IPS-15b (cell line): ENCODE results near the gene RNF215.
A peak's percentile ranks its signal among the peaks of the same experiment; 100 is the strongest.

Experiments
- H3K27me3 ChIP-seq: one replicate; pipeline ENCODE4 v1.6.1; 2013; ENCODE audit warnings: low read length; ENCODE audit not compliant: control insufficient read depth, insufficient read depth
- H3K36me3 ChIP-seq: one replicate; pipeline ENCODE4 v1.6.1; 2013; ENCODE audit warnings: low read length; ENCODE audit not compliant: control insufficient read depth, insufficient read depth
- H3K4me1 ChIP-seq: one replicate; pipeline ENCODE4 v1.6.1; 2013; ENCODE audit warnings: mild to moderate bottlenecking, low read length; ENCODE audit not compliant: control insufficient read depth, insufficient read depth
- H3K4me3 ChIP-seq: one replicate; pipeline ENCODE4 v1.5.1; 2013; ENCODE audit warnings: low read depth, low read length
- H3K9ac ChIP-seq: one replicate; pipeline ENCODE4 v1.6.1; 2013; ENCODE audit warnings: low read depth, mild to moderate bottlenecking, low read length
- H3K9me3 ChIP-seq: one replicate; pipeline ENCODE4 v1.6.1; 2013; ENCODE audit warnings: mild to moderate bottlenecking, low read length; ENCODE audit not compliant: control insufficient read depth, insufficient read depth

Gene RNF215

GRCh38 chr22:30426388-30427353 is 39.5 kb upstream of the RNF215 start:
- Histone ChIP-seq H3K36me3 (peaks cover 11% of the 10 kb centered on the region), H3K9me3 (no peaks in the 10 kb centered on the region), H3K27me3 (no peaks in the 10 kb centered on the region), H3K4me3 (peak overlapping the region; percentile 88), H3K9ac (no peak overlapping the region), H3K4me1 (peaks cover 9% of the 10 kb centered on the region)

- peaks cover 9% of the 10 kb centered on the region for H3K4me1 ChIP-seq
- H3K9me3 ChIP-seq: no peaks in the 10 kb centered on the region
- peak within 1 kb of the TSS; percentile 51 for H3K9ac ChIP-seq
- H3K27me3 ChIP-seq: no peaks in the 10 kb centered on the region
- peaks cover 11% of the 10 kb centered on the region for H3K36me3 ChIP-seq
- peak within 1 kb of the TSS; percentile 88 for H3K4me3 ChIP-seq
These were observed 38.6 kb upstream of the RNF215 start, which contains the start of gene MTFP1 for GRCh38 chr22:30425616-30426387. Gene MTFP1, plus strand, starts transcription at chr22:30425768. Its CDS starts 112 bp downstream, at chr22:30425880.

- H3K4me3 ChIP-seq: peak overlapping the region; percentile 88
- peaks cover 11% of the 10 kb centered on the region for H3K36me3 ChIP-seq
- H3K9me3 ChIP-seq: no peaks in the 10 kb centered on the region
- H3K4me1 ChIP-seq: peaks cover 9% of the 10 kb centered on the region
- H3K27me3 ChIP-seq: no peaks in the 10 kb centered on the region
- H3K9ac ChIP-seq: no peak overlapping the region
These were observed 38.1 kb upstream of the RNF215 start for GRCh38 chr22:30425327-30425615.

GRCh38 chr22:30424534-30425326 is 37.5 kb upstream of the RNF215 start:
- H3K36me3 ChIP-seq: peaks cover 11% of the 10 kb centered on the region
- peak overlapping the region; percentile 42 for H3K9ac ChIP-seq
- no peaks in the 10 kb centered on the region for H3K9me3 ChIP-seq
- peaks cover 9% of the 10 kb centered on the region for H3K4me1 ChIP-seq
- no peaks in the 10 kb centered on the region for H3K27me3 ChIP-seq
- H3K4me3 ChIP-seq: peak overlapping the region; percentile 88

- Histone ChIP-seq H3K9me3 (no peaks in the 10 kb centered on the region), H3K36me3 (peaks cover 11% of the 10 kb centered on the region), H3K9ac (peak overlapping the region; percentile 89), H3K4me1 (peaks cover 9% of the 10 kb centered on the region), H3K4me3 (peak overlapping the region; percentile 88), H3K27me3 (no peaks in the 10 kb centered on the region)
These were observed 36.8 kb upstream of the RNF215 start for GRCh38 chr22:30423959-30424533.

GRCh38 chr22:30423301-30423958 is 36.2 kb upstream of the RNF215 start:
- peaks cover 9% of the 10 kb centered on the region for H3K4me1 ChIP-seq

GRCh38 chr22:30422481-30423300 is 35.5 kb upstream of the RNF215 start:
- Histone ChIP-seq H3K36me3 (peaks cover 4% of the 10 kb centered on the region), H3K9me3 (no peaks in the 10 kb centered on the region), H3K9ac (peak overlapping the region; percentile 89), H3K4me3 (peak overlapping the region; percentile 88), H3K4me1 (peaks cover 9% of the 10 kb centered on the region), H3K27me3 (no peaks in the 10 kb centered on the region)

More at GRCh38 chr22:30423301-30423958, 36.2 kb upstream of the RNF215 start:
- peak overlapping the region; percentile 89 for H3K9ac ChIP-seq
- peak overlapping the region; percentile 88 for H3K4me3 ChIP-seq
- peaks cover 9% of the 10 kb centered on the region for H3K36me3 ChIP-seq
- no peaks in the 10 kb centered on the region for H3K9me3 ChIP-seq
- no peaks in the 10 kb centered on the region for H3K27me3 ChIP-seq

GRCh38 chr22:30421695-30422480 is 34.7 kb upstream of the RNF215 start:
- H3K9me3 ChIP-seq: no peaks in the 10 kb centered on the region
- H3K4me3 ChIP-seq: peak overlapping the region; percentile 6
- no peaks in the 10 kb centered on the region for H3K27me3 ChIP-seq
- peaks cover 9% of the 10 kb centered on the region for H3K4me1 ChIP-seq
- peaks cover under 1% of the 10 kb centered on the region for H3K36me3 ChIP-seq
- H3K9ac ChIP-seq: no peak overlapping the region

- peaks cover 6% of the 10 kb centered on the region for H3K4me1 ChIP-seq
- H3K36me3 ChIP-seq: peaks cover 7% of the 10 kb centered on the region
- no peaks in the 10 kb centered on the region for H3K9me3 ChIP-seq
- no peak overlapping the region for H3K9ac ChIP-seq
- no peaks in the 10 kb centered on the region for H3K27me3 ChIP-seq
- H3K4me3 ChIP-seq: no peak overlapping the region
These were observed 33.3 kb upstream of the RNF215 start for GRCh38 chr22:30420347-30421125.
